Measurements from ENCODE around the gene CORO2A.

DNA sequence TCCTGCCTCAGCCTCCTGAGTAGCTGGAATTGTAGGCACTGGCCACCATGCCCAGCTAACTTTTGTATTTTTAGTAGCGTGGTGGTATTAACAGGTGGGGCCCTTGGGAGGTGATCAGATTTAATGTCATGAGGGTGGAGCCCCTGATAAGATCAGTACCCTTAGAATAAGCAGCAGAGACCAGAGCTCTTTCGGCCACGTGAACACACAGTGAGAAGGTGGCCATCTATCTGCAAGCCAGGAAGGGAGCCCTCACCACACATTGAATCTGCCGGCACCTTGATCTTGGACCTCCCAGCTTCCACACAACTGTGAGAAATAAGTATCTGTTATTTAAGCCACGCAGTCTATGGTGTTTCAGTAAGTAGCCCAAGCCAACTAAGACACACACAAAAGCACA is 40.5 kb upstream of the CORO2A start:
- TF ChIP-seq, protein P1, sequence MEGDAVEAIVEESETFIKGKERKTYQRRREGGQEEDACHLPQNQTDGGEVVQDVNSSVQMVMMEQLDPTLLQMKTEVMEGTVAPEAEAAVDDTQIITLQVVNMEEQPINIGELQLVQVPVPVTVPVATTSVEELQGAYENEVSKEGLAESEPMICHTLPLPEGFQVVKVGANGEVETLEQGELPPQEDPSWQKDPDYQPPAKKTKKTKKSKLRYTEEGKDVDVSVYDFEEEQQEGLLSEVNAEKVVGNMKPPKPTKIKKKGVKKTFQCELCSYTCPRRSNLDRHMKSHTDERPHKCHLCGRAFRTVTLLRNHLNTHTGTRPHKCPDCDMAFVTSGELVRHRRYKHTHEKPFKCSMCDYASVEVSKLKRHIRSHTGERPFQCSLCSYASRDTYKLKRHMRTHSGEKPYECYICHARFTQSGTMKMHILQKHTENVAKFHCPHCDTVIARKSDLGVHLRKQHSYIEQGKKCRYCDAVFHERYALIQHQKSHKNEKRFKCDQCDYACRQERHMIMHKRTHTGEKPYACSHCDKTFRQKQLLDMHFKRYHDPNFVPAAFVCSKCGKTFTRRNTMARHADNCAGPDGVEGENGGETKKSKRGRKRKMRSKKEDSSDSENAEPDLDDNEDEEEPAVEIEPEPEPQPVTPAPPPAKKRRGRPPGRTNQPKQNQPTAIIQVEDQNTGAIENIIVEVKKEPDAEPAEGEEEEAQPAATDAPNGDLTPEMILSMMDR (tag by site-specific recombination; IDR thresholded peaks at IDR 0.05) = no peak
- TF ChIP-seq ZNF830 (tag by site-specific recombination; IDR thresholded peaks at IDR 0.05; ENCODE audit: low read depth) = no peak
- TF ChIP-seq, protein P2, sequence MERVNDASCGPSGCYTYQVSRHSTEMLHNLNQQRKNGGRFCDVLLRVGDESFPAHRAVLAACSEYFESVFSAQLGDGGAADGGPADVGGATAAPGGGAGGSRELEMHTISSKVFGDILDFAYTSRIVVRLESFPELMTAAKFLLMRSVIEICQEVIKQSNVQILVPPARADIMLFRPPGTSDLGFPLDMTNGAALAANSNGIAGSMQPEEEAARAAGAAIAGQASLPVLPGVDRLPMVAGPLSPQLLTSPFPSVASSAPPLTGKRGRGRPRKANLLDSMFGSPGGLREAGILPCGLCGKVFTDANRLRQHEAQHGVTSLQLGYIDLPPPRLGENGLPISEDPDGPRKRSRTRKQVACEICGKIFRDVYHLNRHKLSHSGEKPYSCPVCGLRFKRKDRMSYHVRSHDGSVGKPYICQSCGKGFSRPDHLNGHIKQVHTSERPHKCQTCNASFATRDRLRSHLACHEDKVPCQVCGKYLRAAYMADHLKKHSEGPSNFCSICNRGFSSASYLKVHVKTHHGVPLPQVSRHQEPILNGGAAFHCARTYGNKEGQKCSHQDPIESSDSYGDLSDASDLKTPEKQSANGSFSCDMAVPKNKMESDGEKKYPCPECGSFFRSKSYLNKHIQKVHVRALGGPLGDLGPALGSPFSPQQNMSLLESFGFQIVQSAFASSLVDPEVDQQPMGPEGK (tag by site-specific recombination; IDR thresholded peaks at IDR 0.05) = no peak
- TF ChIP-seq ZNF76 (tag by site-specific recombination; IDR thresholded peaks at IDR 0.05; ENCODE audit: borderline replicate concordance, low read depth) = no peak
- no peak for TF ChIP-seq KLF16 (tag by site-specific recombination; IDR thresholded peaks at IDR 0.05)
- TF ChIP-seq, protein P3, sequence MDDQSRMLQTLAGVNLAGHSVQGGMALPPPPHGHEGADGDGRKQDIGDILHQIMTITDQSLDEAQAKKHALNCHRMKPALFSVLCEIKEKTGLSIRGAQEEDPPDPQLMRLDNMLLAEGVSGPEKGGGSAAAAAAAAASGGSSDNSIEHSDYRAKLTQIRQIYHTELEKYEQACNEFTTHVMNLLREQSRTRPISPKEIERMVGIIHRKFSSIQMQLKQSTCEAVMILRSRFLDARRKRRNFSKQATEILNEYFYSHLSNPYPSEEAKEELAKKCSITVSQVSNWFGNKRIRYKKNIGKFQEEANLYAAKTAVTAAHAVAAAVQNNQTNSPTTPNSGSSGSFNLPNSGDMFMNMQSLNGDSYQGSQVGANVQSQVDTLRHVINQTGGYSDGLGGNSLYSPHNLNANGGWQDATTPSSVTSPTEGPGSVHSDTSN (CRISPR knock-in tag; IDR thresholded peaks at IDR 0.05) = no peak
- no peak for TF ChIP-seq ZNF214 (tag by site-specific recombination; IDR thresholded peaks at IDR 0.05; ENCODE audit: borderline replicate concordance)
